ENCODE data around the gene ECT2. TPM values are rescaled to one million over a fixed set of nuclear protein-coding genes. Genes with fewer than 3 reads are reported as not detected.
"Not testable (repeated sequence)": the region's sequence is repeated elsewhere in the genome, so short reads cannot be mapped to it uniquely, and the experiment has no call there.

ECT2 gene
- total RNA-seq, 1 donor = 3.8 TPM

GRCh38 chr3:172726380-172726779 lies 24.1 kb upstream of the ECT2 start:
- no peak for DNase-seq (ENCODE audit: low read depth in 2 of 3, low spot score in 2 of 3)

GRCh38 chr3:172735014-172735413 lies 15.5 kb upstream of the ECT2 start:
- DNase-seq (ENCODE audit: low read depth in 2 of 3, low spot score in 2 of 3) = no peak

- DNase-seq (ENCODE audit: low read depth in 2 of 3, low spot score in 2 of 3) = no peak
These were observed 11.1 kb upstream of the ECT2 start for GRCh38 chr3:172739462-172739861.

- DNase-seq (ENCODE audit: low read depth in 2 of 3, low spot score in 2 of 3) = no peak
These were observed 4.1 kb upstream of the ECT2 start for GRCh38 chr3:172746475-172746874.

- DNase-seq (ENCODE audit: low read depth in 2 of 3, low spot score in 2 of 3) = no peak
These were observed 1.1 kb upstream of the ECT2 start for GRCh38 chr3:172749230-172749965.

GRCh38 chr3:172750069-172750367 lies 508 bp upstream of the ECT2 start:
- no peak for DNase-seq (ENCODE audit: low read depth in 2 of 3, low spot score in 2 of 3)

GRCh38 chr3:172751175-172751704 lies 714 bp downstream of the ECT2 start:
- peak in 2 of 3 donors; percentile 46 to 62 for DNase-seq (ENCODE audit: low read depth in 2 of 3, low spot score in 2 of 3)

GRCh38 chr3:172752651-172753050 lies 2.1 kb downstream of the ECT2 start:
- no peak for DNase-seq (ENCODE audit: low read depth in 2 of 3, low spot score in 2 of 3)

GRCh38 chr3:172753125-172753524 lies 2.6 kb downstream of the ECT2 start:
- no peak for DNase-seq (ENCODE audit: low read depth in 2 of 3, low spot score in 2 of 3)

- DNase-seq (ENCODE audit: low read depth in 2 of 3, low spot score in 2 of 3) = not testable (repeated sequence)
These were observed 9.9 kb downstream of the ECT2 start for GRCh38 chr3:172760416-172760815.

GRCh38 chr3:172766241-172766640 lies 15.7 kb downstream of the ECT2 start:
- no peak for DNase-seq (ENCODE audit: low read depth in 2 of 3, low spot score in 2 of 3)

GRCh38 chr3:172766718-172767405 lies 16.3 kb downstream of the ECT2 start:
- DNase-seq (ENCODE audit: low read depth in 2 of 3, low spot score in 2 of 3) = no peak

- DNase-seq (ENCODE audit: low read depth in 2 of 3, low spot score in 2 of 3) = no peak
These were observed 19.9 kb downstream of the ECT2 start for GRCh38 chr3:172770382-172770781.

GRCh38 chr3:172771672-172772071 lies 21.1 kb downstream of the ECT2 start:
- no peak for DNase-seq (ENCODE audit: low read depth in 2 of 3, low spot score in 2 of 3)

- DNase-seq (ENCODE audit: low read depth in 2 of 3, low spot score in 2 of 3) = no peak
These were observed 25.7 kb downstream of the ECT2 start for GRCh38 chr3:172776049-172776717.

- no peak for DNase-seq (ENCODE audit: low read depth in 2 of 3, low spot score in 2 of 3)
These were observed 27.4 kb downstream of the ECT2 start for GRCh38 chr3:172777901-172778300.

- DNase-seq (ENCODE audit: low read depth in 2 of 3, low spot score in 2 of 3) = no peak
These were observed 31.7 kb downstream of the ECT2 start for GRCh38 chr3:172782235-172782634.

GRCh38 chr3:172786036-172786435 lies 35.5 kb downstream of the ECT2 start:
- DNase-seq (ENCODE audit: low read depth in 2 of 3, low spot score in 2 of 3) = no peak

- no peak for DNase-seq (ENCODE audit: low read depth in 2 of 3, low spot score in 2 of 3)
These were observed 36.5 kb downstream of the ECT2 start for GRCh38 chr3:172787019-172787418.

GRCh38 chr3:172787746-172788145 lies 37.2 kb downstream of the ECT2 start:
- DNase-seq (ENCODE audit: low read depth in 2 of 3, low spot score in 2 of 3) = no peak

GRCh38 chr3:172799246-172799645 lies 48.7 kb downstream of the ECT2 start:
- DNase-seq (ENCODE audit: low read depth in 2 of 3, low spot score in 2 of 3) = no peak

GRCh38 chr3:172800156-172800555 lies 49.6 kb downstream of the ECT2 start:
- DNase-seq (ENCODE audit: low read depth in 2 of 3, low spot score in 2 of 3) = no peak
